ENCODE measurements around the gene ARHGAP24.

Gene ARHGAP24

DNA sequence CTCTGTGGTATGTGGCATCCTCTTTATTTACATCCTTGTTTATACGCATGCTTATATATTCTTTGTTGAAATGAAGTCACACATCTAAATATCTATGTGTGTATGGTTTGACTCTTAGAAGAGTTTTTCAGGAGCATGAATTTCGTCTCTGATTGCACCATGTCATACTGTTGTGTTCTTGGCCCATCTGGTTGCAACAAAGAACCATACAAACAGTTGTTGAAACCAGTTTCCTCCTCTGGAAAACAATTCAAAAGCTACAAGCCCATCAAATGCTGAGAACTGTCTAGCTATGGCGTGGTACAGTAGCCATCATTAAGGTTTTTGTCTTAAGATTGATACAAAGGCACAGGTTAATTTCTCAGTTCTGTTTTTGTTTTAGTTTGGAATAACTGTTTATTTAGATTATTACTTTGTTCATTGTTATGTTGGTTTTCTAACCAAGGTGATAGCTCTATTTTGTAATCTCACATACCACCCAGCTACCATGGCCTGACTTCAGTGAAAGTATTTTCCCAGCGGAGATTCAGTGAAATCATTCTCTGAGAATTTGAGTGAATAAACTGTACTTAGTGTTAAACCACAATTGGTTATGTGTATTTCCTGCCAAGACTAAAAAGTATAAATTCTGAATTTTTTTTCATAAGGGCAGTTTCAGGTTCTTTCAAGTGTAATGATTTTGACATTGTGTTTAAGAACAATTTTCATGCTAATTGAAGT lies 91.0 kb downstream of the ARHGAP24 start:
- intact Hi-C loops (cut with DNase I) = no loop called here
- DNase-seq = no peak

- intact Hi-C loops (cut with DNase I) = no loop called here
- no peak for DNase-seq
Measured at GRCh38 chr4:85569730-85570299, 94.9 kb downstream of the ARHGAP24 start.

- no peak for DNase-seq
- intact Hi-C loops (cut with DNase I) = no loop called here
Measured at GRCh38 chr4:85570388-85570787, 95.4 kb downstream of the ARHGAP24 start.

DNA sequence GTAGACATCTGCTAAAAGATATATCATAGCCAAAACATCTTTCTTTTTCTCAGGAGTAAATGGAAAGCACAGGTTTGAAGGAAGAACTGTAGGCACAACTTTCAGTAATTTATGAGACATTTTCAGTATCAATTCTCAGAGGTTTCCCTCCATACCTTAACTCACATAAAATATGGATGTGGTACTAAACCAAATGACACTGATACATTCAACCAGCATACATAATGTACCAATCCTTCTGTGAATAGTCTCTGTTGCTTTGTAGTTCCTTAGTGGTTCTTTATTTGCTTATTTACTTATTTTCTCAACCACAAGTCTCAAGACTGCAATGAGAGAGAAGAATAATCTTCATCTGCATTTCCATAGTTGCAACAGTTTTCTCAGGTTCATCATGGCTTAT lies 96.1 kb downstream of the ARHGAP24 start:
- intact Hi-C loops (cut with DNase I) = no loop called here
- no peak for DNase-seq

GRCh38 chr4:85573270-85573669 lies 98.3 kb downstream of the ARHGAP24 start:
- DNase-seq = no peak
- intact Hi-C loops (cut with DNase I) = no loop called here

GRCh38 chr4:85577307-85577706 lies 102.4 kb downstream of the ARHGAP24 start:
- intact Hi-C loops (cut with DNase I) = no loop called here
- no peak for DNase-seq

DNA sequence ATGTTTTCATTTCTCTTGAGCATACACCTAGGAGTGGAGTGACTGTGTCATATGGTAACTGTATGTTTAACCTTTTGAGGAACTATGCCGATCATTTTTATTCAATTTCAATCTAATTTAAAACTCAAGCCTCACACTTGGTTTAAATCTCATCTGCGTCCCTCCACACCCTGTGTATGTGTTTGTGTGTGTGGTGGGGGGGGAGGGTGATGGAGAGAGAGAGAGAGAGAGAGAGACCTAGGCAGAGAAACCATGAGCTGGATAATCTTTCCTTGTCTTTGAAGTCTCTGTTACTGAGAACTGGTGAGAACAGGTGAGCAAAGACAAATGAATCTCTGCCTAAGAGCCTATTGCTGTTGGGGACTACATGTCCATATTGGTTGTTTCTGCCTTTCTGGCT lies 105.0 kb downstream of the ARHGAP24 start:
- DNase-seq = no peak
- intact Hi-C loops (cut with DNase I) = no loop called here

DNA sequence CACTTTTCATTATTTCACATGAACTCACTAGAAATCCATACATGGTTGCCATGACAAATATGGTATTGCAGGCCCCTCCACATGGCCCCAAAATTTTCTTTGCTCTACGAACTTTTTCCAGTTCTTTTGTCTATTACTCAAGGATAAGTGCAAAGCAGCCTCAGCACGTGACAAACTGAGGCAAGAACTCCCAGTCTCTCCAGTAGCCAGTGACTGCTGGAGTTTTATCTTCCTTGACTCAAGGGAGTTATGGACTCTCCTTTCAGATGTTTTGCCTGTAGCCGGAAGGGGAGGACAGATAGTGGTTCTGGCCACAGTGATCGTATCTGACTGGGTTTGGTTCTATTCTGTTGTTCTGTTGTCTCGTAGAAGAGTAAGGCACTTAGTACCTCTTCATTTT lies 105.5 kb downstream of the ARHGAP24 start:
- no peak for DNase-seq
- intact Hi-C loops (cut with DNase I) = no loop called here

DNA sequence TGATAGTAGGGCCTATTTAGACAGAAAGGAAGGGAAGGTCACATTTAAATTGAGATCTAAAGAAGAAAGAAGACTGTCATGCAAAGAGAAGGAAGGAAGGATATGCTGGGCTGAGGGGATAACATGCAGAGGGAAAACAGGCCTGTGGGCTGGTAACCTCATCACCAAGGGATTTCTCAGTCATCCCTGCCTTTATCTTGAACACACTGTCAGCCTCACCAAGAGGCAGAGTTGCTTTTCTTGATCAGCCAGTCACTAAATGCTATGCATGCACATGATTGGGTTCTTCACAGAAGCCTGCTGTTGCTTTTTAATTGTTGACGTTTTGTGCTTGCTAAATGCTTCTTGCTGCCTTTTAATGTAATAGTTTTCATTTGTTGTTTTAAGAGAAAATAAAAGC lies 113.0 kb downstream of the ARHGAP24 start:
- DNase-seq = no peak
- intact Hi-C loops (cut with DNase I) = no loop called here

DNA sequence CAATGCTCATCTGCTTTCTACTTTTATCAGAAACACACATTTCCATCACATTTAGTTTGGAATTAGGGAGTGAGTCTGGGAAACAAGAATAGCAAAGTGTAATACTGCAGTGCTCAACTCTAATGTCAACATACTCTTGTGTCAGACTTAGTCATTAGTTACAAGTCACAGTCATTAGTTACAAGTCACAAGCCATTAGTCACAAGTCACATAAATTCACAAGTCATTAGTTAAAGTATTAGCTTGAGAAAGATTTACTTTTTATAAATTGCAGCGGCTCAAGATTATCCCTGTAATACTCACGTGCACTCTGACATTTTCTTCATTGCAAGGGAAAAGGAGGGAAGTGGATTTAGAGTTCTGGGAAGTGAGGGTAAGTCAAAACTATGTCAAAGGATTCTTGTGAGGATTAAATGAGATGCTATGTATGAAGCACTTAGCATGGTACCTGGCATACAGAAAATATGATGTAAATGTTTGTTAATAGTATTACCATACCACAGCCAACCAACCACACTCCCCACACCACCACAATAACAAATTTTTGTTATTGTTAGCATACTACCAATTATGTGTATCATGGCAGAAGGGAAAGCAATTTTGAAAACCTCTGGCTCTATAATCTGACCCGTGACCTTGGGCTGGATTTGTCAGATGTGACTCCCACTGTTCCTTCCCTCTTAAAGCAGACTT lies 116.6 kb downstream of the ARHGAP24 start:
- DNase-seq = no peak
- intact Hi-C loops (cut with DNase I) = no loop called here

- DNase-seq = no peak
- intact Hi-C loops (cut with DNase I) = no loop called here
Measured at GRCh38 chr4:85595098-85595775, 120.3 kb downstream of the ARHGAP24 start.

GRCh38 chr4:85595796-85596559 lies 121.0 kb downstream of the ARHGAP24 start:
- no peak for DNase-seq
- intact Hi-C loops (cut with DNase I) = no loop called here

GRCh38 chr4:85598936-85599335 lies 124.0 kb downstream of the ARHGAP24 start:
- DNase-seq = no peak
- intact Hi-C loops (cut with DNase I) = no loop called here

DNA sequence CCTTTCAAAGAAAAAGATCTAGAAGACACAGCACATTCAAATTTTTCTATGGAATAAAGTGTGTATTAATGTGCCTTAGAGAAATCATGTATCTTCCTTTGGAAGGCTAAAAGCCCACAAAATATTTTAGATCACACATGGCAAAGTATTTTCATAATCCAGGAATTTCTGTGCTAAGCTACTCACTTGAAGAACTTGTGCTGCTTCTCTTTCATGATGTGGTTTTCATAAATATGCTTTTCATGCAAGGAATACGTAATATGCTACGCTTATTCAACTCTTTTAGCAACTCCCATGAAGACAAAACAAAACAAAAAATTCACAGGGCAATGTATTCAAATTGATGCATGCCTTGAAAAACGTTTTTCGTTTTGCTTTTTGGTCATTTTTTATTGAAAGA lies 125.6 kb downstream of the ARHGAP24 start:
- DNase-seq = no peak
- intact Hi-C loops (cut with DNase I) = no loop called here

DNA sequence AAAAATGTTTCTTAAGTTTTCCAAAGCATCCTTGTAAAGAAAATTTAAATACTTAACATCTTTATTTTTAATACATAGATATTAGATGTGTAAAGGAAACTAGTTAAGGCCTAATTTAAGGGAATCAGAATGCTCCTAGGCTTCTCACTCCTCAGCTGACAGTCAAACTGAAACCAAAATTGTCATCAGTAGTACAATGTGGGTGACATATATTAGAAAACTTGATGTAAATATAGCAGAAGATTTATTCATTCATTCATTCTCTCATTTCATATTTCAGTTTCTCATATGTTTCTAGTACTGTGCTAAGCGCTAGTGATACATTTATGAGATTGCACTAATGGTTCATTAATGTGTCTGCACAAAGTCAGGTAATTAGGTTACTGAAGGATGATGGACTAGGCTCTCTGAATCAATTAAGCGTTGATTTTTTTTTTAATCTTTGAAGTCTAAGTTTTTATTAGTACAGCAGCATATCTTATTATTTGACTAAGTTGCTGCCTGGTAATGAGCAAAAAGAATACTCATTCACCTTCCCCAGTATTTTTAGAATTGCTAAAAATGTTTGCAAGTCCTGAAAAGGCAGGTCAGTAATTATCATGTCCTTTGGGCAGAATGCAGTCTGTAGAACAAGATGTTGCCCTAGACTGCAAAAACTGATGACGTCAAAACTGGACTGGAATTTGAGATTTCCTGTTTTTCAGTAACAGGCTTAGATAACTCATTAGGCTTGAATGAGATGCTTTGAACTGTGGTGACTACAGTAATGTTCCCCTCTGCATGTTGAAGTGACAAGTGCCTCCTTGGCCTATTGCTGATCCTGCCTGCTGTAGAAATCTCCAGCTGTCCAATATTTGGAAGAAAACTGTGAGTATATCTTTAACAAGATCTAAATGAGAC lies 128.7 kb downstream of the ARHGAP24 start:
- no peak for DNase-seq
- intact Hi-C loops (cut with DNase I) = no loop called here

- intact Hi-C loops (cut with DNase I) = no loop called here
- DNase-seq = no peak
Measured at GRCh38 chr4:85606505-85606904, 131.6 kb downstream of the ARHGAP24 start.

DNA sequence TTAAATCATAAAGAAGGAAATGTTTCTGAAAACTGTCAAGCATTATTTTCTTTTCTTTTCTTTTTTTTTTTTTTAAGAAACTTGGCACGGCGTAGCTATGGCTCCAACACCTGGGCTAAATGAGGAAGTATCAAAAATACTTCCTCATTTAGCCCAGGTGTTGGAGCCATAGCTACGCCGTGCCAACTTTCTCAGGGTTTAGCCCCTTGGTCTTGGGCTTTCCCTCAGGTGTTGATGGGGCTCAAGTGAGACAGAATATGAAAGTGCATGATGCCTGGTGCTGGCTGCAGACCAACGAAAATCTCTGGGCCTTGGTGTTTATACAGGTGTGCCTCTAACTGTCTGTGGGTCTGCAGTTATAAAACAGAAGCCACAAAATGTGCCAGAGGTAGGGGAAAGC lies 132.7 kb downstream of the ARHGAP24 start:
- DNase-seq = no peak
- intact Hi-C loops (cut with DNase I) = no loop called here

GRCh38 chr4:85610450-85610849 lies 135.5 kb downstream of the ARHGAP24 start:
- intact Hi-C loops (cut with DNase I) = no loop called here
- DNase-seq = no peak

All from head of caudate nucleus (tissue), 42 donors.